Astrocyte (in vitro differentiated cells and primary cell): ENCODE results near the gene PCYT1A.
A peak's percentile ranks its signal among the peaks of the same experiment; 100 is the strongest.

Experiments
- CTCF ChIP-seq: IDR thresholded peaks from 2 replicates; pipeline ENCODE4 v1.5.1; 2011; ENCODE audit warnings: low read depth, mild to moderate bottlenecking, inconsistent platforms, low read length, moderate library complexity; ENCODE audit not compliant: insufficient read depth
- EZH2 ChIP-seq: IDR thresholded peaks from 2 replicates; pipeline ENCODE4 v1.6.1; 2012; ENCODE audit warnings: mild to moderate bottlenecking, low read length, inconsistent platforms; ENCODE audit not compliant: insufficient read depth

DNA sequence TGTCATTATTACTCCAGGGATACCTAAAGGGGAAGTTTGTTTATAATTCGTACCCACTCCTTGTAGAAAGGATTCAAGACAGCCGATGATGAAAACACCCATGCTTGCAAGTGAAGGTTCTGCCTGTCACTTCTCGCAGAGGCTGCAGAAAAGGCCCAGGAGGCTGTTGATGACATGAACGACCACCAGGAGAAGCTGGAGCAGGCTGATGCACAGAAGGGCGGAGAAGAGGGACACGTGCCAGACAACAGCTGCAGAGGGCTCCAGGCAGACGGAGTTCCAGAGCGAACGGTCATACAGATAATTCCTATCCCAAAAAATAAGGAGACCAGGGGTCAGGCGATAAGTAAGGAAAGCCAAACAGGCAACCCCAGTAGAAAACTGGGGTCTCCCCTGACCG is 36.2 kb upstream of the PCYT1A start:
- TF ChIP-seq CTCF (peak; percentile 27), EZH2 (no peak)
